Measurements from ENCODE around the gene USE1. TPM values are rescaled to one million over a fixed set of nuclear protein-coding genes. Genes with fewer than 3 reads are reported as not detected.
A peak's percentile ranks its signal among the peaks of the same experiment; 100 is the strongest.

Gene USE1
- total and polyA plus RNA-seq, 9 donors = 15.8 to 50.3 (median 30.9) TPM

GRCh38 chr19:17211547-17212446, 3.4 kb upstream of the USE1 start:
- Histone ChIP-seq H3K36me3 (no peaks in the 10 kb centered on the region), H3K27ac (no peak overlapping the region), H3K4me1 (ENCODE audit: insufficient read depth) (peaks cover 4% of the 10 kb centered on the region), H3K9me3 (no peaks in the 10 kb centered on the region), H3K27me3 (no peaks in the 10 kb centered on the region), H3K4me3 (no peak overlapping the region)
- 90 to 92% (median 92%) methylated on average over 54 to 58 of the region's 58 CpGs for WGBS, 3 donors
- TF ChIP-seq EP300 (IDR thresholded peaks at IDR 0.05) (no peak), POLR2A (IDR thresholded peaks at IDR 0.05) (no peak), CTCF (IDR thresholded peaks at IDR 0.05) (no peak)
- DNase-seq = peak in 2 of 5 donors; percentile 29 to 31
- intact Hi-C loops (cut with DNase I) = loop anchor here in 1 of 4 donors (5.0 kb wide), 1 partner anchor 56 kb away; the partner anchor contains the start of gene BABAM1

DNA sequence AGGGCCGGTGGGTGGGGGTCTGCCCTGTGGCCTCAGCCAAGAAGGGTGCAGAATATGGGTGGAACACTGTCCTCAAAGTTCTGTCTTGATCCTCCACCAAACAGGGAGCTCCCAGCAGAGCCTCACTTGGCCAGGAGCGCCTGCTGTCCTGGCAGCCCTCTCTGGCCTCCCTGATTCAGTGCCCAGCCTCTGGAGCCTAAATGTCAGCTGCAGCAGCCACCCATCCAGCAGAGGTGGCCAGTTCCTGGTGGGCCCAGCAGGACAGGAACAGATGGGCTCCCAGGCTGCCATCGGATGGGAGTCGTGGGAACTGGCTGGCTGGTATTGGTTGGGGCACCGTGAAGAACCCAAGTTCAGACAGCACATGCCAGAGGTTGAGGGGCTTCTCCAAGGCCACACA, 1.8 kb upstream of the USE1 start:
- TF ChIP-seq CTCF (IDR thresholded peaks at IDR 0.05) = no peak
- no peak for TF ChIP-seq POLR2A (IDR thresholded peaks at IDR 0.05)
- no peak for TF ChIP-seq EP300 (IDR thresholded peaks at IDR 0.05)
- Histone ChIP-seq H3K4me1 (ENCODE audit: insufficient read depth) (peaks cover 4% of the 10 kb centered on the region), H3K27ac (no peak overlapping the region), H3K9me3 (no peaks in the 10 kb centered on the region), H3K27me3 (no peaks in the 10 kb centered on the region), H3K4me3 (no peak overlapping the region), H3K36me3 (no peaks in the 10 kb centered on the region)
- DNase-seq = peak in 1 of 5 donors; percentile 26
- WGBS, 3 donors = 79 to 81% (median 79%) methylated on average over 5 of the region's 5 CpGs
- intact Hi-C loops (cut with DNase I) = loop anchor here in 1 of 4 donors (5.0 kb wide), 1 partner anchor 54 kb away; the partner anchor contains the start of gene BABAM1

GRCh38 chr19:17214508-17215126, 540 bp upstream of the USE1 start:
- peak in 2 of 5 donors; percentile 33 to 34 for DNase-seq
- TF ChIP-seq EP300 (IDR thresholded peaks at IDR 0.05) (no peak), POLR2A (IDR thresholded peaks at IDR 0.05) (no peak), CTCF (IDR thresholded peaks at IDR 0.05) (no peak)
- peak overlapping the region in 1 of 2 donors; percentile 92 for H3K27ac ChIP-seq
- H3K27me3 ChIP-seq = no peaks in the 10 kb centered on the region
- no peaks in the 10 kb centered on the region for H3K36me3 ChIP-seq
- H3K4me1 ChIP-seq (ENCODE audit: insufficient read depth) = peaks cover 4% of the 10 kb centered on the region
- no peaks in the 10 kb centered on the region for H3K9me3 ChIP-seq
- intact Hi-C loops (cut with DNase I) = loop anchor here in 1 of 4 donors (5.0 kb wide), 1 partner anchor 53 kb away; the partner anchor contains the start of gene BABAM1
- H3K4me3 ChIP-seq = peak overlapping the region; percentile 66
- 19 to 29% (median 22%) methylated on average over 16 of the region's 16 CpGs for WGBS, 3 donors

DNA sequence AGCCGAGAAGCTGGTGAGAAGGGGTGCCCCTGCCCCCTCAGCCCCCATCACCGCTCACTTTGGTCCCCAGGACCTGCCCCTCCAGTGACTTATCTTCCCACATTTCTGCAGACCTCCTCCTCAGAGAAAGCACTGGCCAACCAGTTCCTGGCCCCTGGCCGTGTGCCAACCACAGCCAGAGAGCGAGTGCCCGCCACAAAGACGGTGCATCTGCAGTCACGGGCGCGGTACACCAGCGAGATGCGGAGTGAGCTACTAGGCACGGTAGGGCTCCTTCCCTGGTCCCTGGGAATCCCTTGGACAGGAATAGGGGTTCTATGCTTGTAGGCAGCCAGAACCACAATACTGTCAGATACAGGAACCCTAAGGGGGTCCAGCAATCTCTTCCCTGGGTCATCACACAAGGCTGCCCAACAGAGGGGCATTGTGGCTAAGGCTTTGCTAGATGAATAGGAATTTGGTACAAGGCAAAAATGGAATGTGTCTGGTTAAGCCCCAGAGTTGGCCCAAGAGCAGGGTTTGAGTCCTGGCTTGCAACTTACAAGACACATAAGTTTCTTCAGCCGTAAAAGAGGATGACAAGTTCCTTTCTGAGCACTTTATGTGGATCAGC, 1.0 kb downstream of the USE1 start:
- no peak overlapping the region for H3K27ac ChIP-seq
- intact Hi-C loops (cut with DNase I) = no loop called here

More for the DNA sequence above, 1.0 kb downstream of the USE1 start:
- Histone ChIP-seq H3K9me3 (no peaks in the 10 kb centered on the region), H3K4me3 (peak overlapping the region; percentile 66), H3K27me3 (no peaks in the 10 kb centered on the region), H3K4me1 (ENCODE audit: insufficient read depth) (peaks cover 11% of the 10 kb centered on the region), H3K36me3 (no peaks in the 10 kb centered on the region)
- TF ChIP-seq EP300 (IDR thresholded peaks at IDR 0.05) (no peak), POLR2A (IDR thresholded peaks at IDR 0.05) (no peak), CTCF (IDR thresholded peaks at IDR 0.05) (no peak)
- WGBS, 3 donors = 71 to 83% (median 76%) methylated on average over 12 to 13 of the region's 13 CpGs
- peak in 4 of 5 donors; percentile 46 to 68 (median 65) for DNase-seq
